ENCODE results near the gene ZNF69. TPM values are rescaled to one million over a fixed set of nuclear protein-coding genes. Genes with fewer than 3 reads are reported as not detected.
"Not testable (repeated sequence)": the region's sequence is repeated elsewhere in the genome, so short reads cannot be mapped to it uniquely, and the experiment has no call there.

ZNF69 gene
- total RNA-seq, 6 experiments from 2014 or later = 3.1 to 8.8 (median 4.0) TPM

DNA sequence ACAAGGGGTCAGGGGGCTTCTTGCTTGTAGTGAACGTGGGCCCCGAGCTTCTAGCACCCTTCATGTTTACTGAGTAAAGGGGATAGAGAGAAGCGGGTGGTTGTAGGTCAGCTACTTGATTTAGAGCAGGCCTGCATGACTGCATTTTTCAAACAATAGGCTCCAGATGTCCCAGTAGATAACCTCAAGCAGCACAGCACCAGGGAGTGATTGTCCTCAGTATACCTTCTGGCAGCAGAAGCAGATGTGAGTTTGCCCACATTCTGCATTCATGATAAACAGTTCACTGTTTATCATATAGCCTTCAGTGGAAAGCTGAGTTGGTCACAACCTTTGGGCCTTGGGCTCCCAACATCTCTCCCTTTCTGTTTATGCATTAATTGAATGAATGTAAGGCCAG is 34.2 kb upstream of the ZNF69 start:
- no peak overlapping the region for H3K4me3 Mint-ChIP-seq
- no peak for TF ChIP-seq CTCF (IDR thresholded peaks at IDR 0.05)
- peaks cover 5% of the 10 kb centered on the region for H3K27me3 Mint-ChIP-seq (ENCODE audit: insufficient read depth)
- peaks cover 5% of the 10 kb centered on the region; the same call in 1 of the 2 replicates for H3K9me3 Mint-ChIP-seq
- H3K36me3 Mint-ChIP-seq (ENCODE audit: low read depth) = peaks cover 5% of the 10 kb centered on the region; the same call in 1 of the 2 replicates
- DNase-seq = no peak
- peaks cover 1% of the 10 kb centered on the region for H3K4me1 Mint-ChIP-seq (ENCODE audit: low read depth)
- H3K27ac Mint-ChIP-seq = no peak overlapping the region

- TF ChIP-seq CTCF (IDR thresholded peaks at IDR 0.05) = no peak
- Mint-ChIP-seq H3K4me1 (ENCODE audit: low read depth) (no peaks in the 10 kb centered on the region), H3K9me3 (no peaks in the 10 kb centered on the region; the same call in 1 of the 2 replicates), H3K36me3 (ENCODE audit: low read depth) (no peaks in the 10 kb centered on the region), H3K27ac (no peak overlapping the region), H3K4me3 (no peak overlapping the region), H3K27me3 (ENCODE audit: insufficient read depth) (peaks cover 16% of the 10 kb centered on the region)
- no peak for DNase-seq
These were observed 30.9 kb upstream of the ZNF69 start for GRCh38 chr19:11856596-11857250.

DNA sequence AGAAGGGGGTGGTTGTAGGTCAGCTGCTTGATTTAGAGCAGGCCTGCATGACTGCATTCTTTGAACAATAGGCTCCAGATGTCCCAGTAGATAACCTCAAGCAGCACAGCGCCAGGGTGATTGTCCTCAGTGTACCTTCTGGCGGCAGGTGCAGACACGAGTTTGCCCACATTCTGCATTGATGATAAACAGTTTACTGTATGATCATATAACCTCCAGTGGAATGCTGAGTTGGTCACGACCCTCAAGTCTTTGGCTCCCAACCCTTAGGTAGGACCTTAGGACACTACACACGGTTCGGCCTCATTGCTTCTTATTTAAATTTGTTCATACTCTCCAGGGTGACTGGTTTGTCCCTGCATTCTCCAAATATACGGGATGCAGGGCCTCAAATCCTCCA is 26.9 kb upstream of the ZNF69 start:
- Mint-ChIP-seq H3K27me3 (ENCODE audit: insufficient read depth) (peaks cover 16% of the 10 kb centered on the region), H3K9me3 (peaks cover 19% of the 10 kb centered on the region), H3K4me1 (ENCODE audit: low read depth) (no peaks in the 10 kb centered on the region), H3K27ac (no peak overlapping the region), H3K4me3 (no peak overlapping the region), H3K36me3 (ENCODE audit: low read depth) (peaks cover 6% of the 10 kb centered on the region; the same call in 1 of the 2 replicates)
- no peak for TF ChIP-seq CTCF (IDR thresholded peaks at IDR 0.05)
- no peak for DNase-seq

DNA sequence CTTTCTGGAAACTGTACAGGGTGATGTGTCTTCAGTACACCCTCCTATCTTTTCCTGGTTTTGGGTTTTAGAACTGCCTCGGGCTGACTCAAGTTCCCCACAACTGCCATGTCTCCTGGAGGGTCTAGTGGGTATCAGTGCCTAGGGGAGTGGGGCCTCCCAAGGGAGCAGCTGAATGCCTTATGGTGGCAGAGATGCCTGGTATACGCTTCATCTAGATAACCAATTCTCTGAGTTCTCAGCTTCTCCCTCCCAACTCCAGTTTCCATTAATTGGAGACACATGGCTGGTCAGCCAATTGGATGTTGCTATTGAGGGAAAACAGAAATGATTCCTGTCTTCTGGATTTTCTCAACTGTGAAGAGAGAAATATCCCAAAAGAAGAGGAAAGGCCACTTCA is 26.3 kb upstream of the ZNF69 start:
- no peak for DNase-seq
- no peak overlapping the region for H3K27ac Mint-ChIP-seq

GRCh38 chr19:11867766-11868165 is 19.8 kb upstream of the ZNF69 start:
- H3K27me3 Mint-ChIP-seq (ENCODE audit: insufficient read depth); H3K4me3 Mint-ChIP-seq; H3K27ac Mint-ChIP-seq; H3K4me1 Mint-ChIP-seq (ENCODE audit: low read depth); DNase-seq: not testable (repeated sequence)
- Mint-ChIP-seq H3K9me3 (peaks cover 63% of the 10 kb centered on the region), H3K36me3 (ENCODE audit: low read depth) (peaks cover 32% of the 10 kb centered on the region)

More for the DNA sequence above, 26.3 kb upstream of the ZNF69 start:
- Mint-ChIP-seq H3K9me3 (peaks cover 23% of the 10 kb centered on the region), H3K27me3 (ENCODE audit: insufficient read depth) (peaks cover 16% of the 10 kb centered on the region), H3K4me3 (no peak overlapping the region), H3K4me1 (ENCODE audit: low read depth) (no peaks in the 10 kb centered on the region), H3K36me3 (ENCODE audit: low read depth) (peaks cover 9% of the 10 kb centered on the region; the same call in 1 of the 2 replicates)
- no peak for TF ChIP-seq CTCF (IDR thresholded peaks at IDR 0.05)

DNA sequence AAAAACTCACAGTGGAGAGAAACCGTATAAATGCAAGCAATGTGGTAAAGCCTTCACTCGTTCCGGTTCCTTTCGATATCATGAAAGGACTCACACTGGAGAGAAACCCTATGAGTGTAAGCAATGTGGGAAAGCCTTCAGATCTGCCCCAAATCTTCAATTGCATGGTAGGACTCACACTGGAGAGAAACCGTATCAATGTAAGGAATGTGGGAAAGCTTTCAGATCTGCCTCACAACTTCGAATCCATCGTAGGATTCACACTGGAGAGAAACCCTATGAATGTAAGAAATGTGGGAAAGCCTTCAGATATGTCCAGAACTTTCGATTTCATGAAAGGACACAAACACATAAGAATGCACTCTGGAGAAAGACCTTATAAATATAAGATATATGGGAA is 19.4 kb upstream of the ZNF69 start:
- Mint-ChIP-seq H3K36me3 (ENCODE audit: low read depth) (peaks cover 32% of the 10 kb centered on the region), H3K9me3 (peaks cover 63% of the 10 kb centered on the region), H3K4me1 (ENCODE audit: low read depth) (no peaks in the 10 kb centered on the region), H3K27ac (no peak overlapping the region), H3K4me3 (no peak overlapping the region), H3K27me3 (ENCODE audit: insufficient read depth) (no peaks in the 10 kb centered on the region; the same call in 1 of the 2 replicates)
- no peak for DNase-seq
- no peak for TF ChIP-seq CTCF (IDR thresholded peaks at IDR 0.05)
